Stimulated activated CD4-positive, alpha-beta T cell treated with anti-CD3 and anti-CD28 coated beads, Interleukin-2, amount 100 ng/mL, for 4 hours (primary cell): ENCODE data around the gene CTSS.

Experiments used
- DNase-seq: peaks from one replicate; pipeline ENCODE4 v3.0.0-alpha.2; 2020; ENCODE audit warnings: low read depth

CTSS gene

DNA sequence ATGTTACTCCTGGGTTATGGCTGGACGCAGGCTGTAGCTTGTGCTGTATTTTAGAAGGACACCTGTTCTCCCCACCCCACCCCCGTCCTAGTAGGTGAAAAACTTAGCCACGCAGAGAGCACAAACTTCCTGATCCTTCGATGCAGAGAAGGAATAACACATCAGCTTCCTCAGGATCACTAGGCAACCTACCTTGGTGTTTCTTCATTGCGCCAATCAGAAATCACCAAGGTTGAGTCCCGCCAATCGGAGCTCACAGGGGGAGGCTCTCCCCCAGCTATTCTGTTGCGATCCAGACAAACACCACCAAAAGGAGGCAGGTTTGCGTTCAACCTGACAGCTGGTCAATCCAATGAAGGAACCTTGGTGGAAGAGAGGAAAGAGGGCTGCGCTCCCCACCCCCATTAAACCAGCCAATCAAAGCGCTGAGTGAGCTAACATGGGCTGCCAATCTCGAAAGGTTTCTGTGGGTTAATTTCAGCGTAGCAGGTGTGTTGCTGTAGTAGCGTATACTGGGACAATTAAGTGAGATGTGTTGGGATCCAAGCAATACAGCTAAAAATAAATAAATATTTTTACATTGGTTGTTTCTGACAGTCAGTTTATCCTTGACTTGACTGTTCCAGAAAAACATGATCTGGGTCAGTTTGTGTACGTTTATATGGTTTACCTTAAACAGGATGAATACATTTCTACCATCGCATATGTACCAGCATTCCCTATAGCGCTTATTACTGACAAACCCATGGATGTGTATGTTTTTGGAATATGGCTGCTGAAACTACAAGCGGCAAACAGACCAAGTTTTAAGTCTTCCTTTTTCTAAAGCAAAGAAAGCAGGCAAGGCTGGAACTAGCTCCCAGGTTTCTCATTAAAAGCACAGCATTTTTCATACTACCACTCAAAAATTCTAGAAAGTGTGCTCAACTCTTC lies 68.3 kb downstream of the CTSS start, which contains the start of gene GOLPH3L:
Gene GOLPH3L, minus strand, starts transcription at position 160 of the 933 bp plus-strand sequence. CDS start 2,316 bp downstream, outside the sequence.
- DNase-seq = peak; percentile 83

DNA sequence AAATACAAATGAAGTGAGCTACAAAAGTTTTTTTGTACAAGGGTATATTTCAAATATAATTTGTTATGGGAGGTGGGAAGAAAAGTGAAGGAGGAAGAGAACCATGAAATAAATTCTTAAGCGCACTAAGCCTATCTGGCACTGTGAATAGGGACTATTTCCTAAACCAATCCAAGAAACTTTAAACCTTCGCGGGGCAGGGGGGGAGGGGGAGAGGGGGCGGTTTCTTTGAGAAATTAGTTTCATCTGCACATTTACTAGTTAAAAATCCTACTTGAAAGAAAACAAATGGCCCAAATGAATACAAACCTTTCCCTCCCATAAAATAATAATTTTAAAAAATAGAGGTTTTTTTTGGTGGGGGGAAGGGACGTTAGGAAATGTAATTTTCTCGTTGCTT lies 69.0 kb downstream of the CTSS start:
- no peak for DNase-seq

DNA sequence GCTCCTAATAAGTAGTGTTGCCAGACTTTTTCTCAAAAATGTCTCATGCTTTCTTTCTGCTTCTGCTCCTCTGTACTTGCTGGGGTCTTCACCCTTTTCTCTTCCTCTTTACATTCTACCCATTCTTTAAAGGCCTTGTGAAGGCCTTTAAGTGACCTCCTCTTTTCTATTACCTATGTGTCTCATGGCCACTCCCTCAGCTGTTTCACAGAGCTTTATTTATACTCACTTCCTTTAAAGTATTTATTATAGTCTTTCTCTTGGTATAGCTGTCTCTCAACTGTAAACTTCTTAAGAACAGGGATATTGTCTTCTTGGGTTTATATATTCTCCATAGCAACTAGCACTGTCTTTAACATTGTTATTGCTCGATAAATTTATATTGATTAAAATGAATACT lies 69.4 kb downstream of the CTSS start:
- DNase-seq = no peak

DNA sequence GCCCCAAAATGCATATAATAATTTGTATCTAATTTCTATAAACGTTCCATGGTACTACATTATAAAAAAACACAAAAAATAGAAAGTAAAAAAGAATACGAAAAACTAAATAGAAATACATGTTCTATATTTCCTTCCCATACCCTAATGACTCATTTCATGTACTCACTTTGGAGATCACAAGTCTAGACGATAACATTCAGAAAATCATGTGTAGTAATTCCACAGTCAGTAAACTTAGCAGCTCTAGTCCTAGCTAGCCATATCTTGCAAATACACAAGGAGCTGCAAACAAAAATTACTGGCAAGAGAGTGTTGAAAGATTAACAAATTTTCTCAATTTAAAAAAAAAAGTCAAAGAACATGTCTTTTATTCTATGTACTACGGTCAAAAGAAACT lies 70.0 kb downstream of the CTSS start:
- DNase-seq = no peak

DNA sequence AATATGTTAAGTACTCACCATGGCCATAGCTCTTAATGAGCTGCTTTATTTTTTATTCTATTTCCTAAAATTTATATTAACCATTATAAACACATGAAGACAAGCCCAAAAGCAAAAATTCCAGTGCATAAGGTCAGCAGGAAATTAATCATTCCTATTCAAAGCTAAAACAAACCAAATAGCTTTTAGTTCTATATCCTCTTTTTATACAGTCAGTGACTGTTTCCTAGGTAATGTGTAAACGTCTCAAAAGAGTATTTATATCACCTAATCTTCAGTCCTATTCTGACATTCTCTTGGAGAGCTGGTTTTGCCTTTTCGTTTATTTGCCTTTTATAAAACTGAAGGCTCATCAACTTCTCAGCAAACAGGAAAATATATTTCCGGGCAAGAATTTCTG lies 72.9 kb downstream of the CTSS start:
- no peak for DNase-seq

DNA sequence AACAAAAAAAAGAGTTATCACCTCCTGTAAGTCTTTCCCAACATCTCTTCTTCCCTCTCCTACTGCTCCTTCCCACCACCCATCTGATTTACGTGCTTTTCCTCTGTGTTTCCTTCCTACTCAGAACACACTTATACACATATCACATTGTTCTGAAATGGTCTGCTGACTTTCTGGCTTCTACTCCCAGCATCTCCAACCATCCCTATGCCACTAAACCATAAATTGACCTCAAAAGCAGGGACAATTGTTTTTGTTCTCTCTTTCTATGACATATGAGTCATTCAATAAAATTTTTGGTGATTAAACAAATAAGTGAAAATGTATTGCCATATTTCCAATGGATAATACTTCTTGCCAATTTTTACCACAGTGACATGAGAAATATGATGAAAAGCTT lies 76.8 kb downstream of the CTSS start:
- DNase-seq = no peak

DNA sequence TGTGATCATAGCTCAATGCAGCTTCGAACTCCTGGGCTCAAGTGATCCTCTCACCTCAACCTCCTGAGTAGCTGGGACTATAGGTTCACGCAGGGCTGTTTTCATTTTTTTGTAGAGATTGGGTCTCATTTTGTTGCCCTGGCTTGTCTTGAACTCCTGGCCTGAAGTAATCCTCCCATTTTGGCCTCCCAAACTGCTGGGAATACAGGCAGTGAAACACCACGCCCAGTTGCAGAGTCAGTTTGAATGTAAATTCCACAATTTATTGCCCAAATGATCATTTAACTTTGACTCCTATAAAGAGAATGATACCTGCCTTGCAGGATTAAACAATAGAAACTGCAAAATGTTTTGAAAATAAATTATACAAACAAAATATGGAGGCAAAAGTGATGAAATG lies 79.3 kb downstream of the CTSS start:
- no peak for DNase-seq

DNA sequence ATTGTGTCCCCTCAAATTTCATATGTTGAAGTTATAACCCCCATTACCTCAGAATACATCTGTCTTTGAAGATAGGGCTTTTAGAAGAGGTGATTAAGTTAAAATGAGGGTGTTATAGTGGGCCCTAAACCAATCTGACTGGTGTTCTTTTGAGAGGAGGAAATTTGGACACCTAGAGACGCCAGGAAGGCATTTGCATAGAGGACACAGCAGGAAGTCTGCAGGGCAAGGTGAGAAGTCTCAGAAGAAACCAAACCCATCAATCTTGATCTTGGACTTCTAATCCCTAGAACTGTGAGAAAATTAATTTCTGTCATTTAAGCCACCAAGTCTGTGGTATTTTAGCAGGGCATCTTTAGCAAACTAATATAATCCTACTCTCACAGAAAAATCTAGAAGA lies 81.7 kb downstream of the CTSS start:
- no peak for DNase-seq
